Activated CD4-positive, alpha-beta memory T cell treated with anti-CD3 and anti-CD28 coated beads for 36 hours (primary cell): Measurements from ENCODE around the gene RWDD2A. TPM values are rescaled to one million over a fixed set of nuclear protein-coding genes. Genes with fewer than 3 reads are reported as not detected.

ENCODE experiments used
- CTCF ChIA-PET: fragments of 350-600 bp; sonication (Branson Sonifier 250); formaldehyde crosslinking; loops from one replicate; lab custom pipeline; 2021; ENCODE audit warnings: antibody characterized with exemption, inconsistent platforms; lab: Charles Lee
- POLR2A ChIA-PET: fragments of 350-600 bp; sonication (Branson Sonifier 250); formaldehyde crosslinking; loops from one replicate; lab custom pipeline; 2021; ENCODE audit warnings: antibody characterized with exemption; lab: Charles Lee
- DNase-seq: peaks from one replicate; pipeline ENCODE4 v3.0.0-alpha.2; 2020
- H3K27ac Mint-ChIP-seq: one replicate; pipeline ENCODE4 v1.8.0; 2021; ENCODE audit warnings: mixed read lengths
- H3K27me3 Mint-ChIP-seq: one replicate; pipeline ENCODE4 v1.8.0; 2021; ENCODE audit warnings: mixed read lengths
- H3K36me3 Mint-ChIP-seq: one replicate; pipeline ENCODE4 v1.8.0; 2021; ENCODE audit warnings: mixed read lengths
- H3K4me1 Mint-ChIP-seq: one replicate; pipeline ENCODE4 v1.8.0; 2021; ENCODE audit warnings: low read depth, mixed read lengths
- H3K4me3 Mint-ChIP-seq: one replicate; pipeline ENCODE4 v1.8.0; 2021; ENCODE audit warnings: mild to moderate bottlenecking, mixed read lengths
- H3K9me3 Mint-ChIP-seq: one replicate; pipeline ENCODE4 v1.8.0; 2021; ENCODE audit warnings: mixed read lengths
- intact Hi-C: fragments of 100-400 bp; cut with micrococcal nuclease; formaldehyde crosslinking; loops from one replicate; pipeline ENCODE4 v1.15.1; 2023
- total RNA-seq, 2 experiments: library from RNA; stranded (reverse); gene quantifications; one replicate each; pipeline ENCODE4 v1.2.3, GENCODE V29; 2021

Gene RWDD2A
- 1 to 10 TPM; 2.6 TPM for total RNA-seq

DNA sequence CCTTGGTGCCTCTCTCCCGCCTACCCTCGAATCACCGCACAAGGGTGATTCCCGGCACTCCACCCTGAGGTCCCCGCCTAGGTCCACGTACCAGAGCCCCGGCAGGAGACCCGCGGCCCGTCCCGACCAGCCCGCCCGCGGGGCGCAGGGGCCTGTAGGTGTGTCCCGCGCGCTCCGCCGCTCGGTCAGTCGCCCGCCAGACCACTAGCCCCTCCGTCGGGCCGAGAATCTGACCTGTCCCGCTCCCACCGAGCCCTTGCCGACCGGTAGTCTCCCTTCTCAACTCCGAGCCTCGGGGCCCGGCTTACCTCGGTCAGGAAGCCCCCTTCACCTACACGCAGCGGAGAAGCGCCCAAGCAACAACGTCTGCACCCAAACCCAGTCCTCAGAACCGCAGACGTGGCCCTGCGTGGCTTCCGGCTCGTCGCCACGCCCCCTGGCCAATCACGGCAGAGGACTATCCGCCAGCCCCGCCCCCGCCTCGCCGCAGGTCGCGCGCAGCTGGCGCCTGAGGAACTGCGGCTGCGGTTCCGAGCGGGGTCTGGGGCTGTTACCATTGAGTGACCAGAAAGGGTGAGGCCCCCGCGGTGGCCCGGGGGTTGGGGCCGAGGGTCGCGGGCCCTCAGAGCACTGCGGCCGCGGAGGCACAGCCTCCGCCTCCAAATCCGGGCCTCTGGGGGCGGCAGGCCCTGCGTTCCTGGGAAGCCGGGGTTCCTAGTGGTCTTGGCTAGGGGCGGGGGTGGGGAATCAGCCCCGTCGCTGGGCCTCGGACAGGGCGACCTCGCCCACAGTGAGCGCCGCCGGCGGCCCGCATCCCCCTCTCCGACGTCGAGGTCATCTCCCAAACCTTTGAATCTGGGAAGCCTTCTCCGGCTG, at the start of gene RWDD2A, which contains the start of gene PGM3:
RWDD2A (plus strand) TSS at position 487 of the 876 bp plus-strand sequence. CDS start 1,095 bp downstream, outside the sequence.
PGM3 (minus strand) TSS at position 395 of the 876 bp plus-strand sequence. CDS start 2,253 bp downstream, outside the sequence.
- H3K27ac Mint-ChIP-seq = peak within 1 kb of the TSS; percentile 92
- no peaks in the 10 kb centered on the region for H3K9me3 Mint-ChIP-seq
- intact Hi-C loops = loop anchor here (1.0 to 5.0 kb wide), 4 partner anchors 22 to 1034 kb away; partner anchors contain the start of genes CEP162, DOP1A and IBTK
- peaks cover 44% of the 10 kb centered on the region for H3K4me1 Mint-ChIP-seq
- peak within 1 kb of the TSS; percentile 95 for H3K4me3 Mint-ChIP-seq
- H3K27me3 Mint-ChIP-seq = no peaks in the 10 kb centered on the region
- ChIA-PET POLR2A (interaction anchor here (0.6 to 1.1 kb wide), 3 partner anchors 123 to 128 kb away, joined by 4 to 7 read pairs (median 5); partner anchors contain the start of genes DOP1A and UBE3D), CTCF (interaction anchor here (1.0 to 3.5 kb wide), 3 partner anchors 22 to 343 kb away, joined by 3 to 31 read pairs (median 6); partner anchors contain the start of genes DOP1A and UBE3D)
- peaks cover 18% of the 10 kb centered on the region for H3K36me3 Mint-ChIP-seq
- DNase-seq = peak; percentile 93

DNA sequence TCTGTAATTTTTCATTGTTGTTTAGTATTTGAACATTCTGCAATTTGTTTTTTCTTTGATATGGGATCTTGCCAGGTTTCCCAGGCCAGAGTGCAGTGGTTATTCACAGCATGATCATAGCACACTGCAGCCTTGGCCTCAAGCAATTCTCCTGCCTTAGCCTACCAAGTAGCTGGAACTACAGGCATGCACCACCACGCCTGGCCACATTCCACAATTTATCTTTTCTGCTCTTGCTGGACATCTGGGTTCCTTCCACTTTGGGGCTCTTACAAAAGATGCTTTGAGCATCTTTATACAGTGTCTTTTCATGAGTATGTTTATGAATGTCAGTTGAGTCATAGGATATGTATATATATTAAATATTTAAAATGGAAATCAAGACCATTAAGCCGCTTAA, 42.0 kb upstream of the RWDD2A start:
- H3K4me3 Mint-ChIP-seq = no peak overlapping the region
- ChIA-PET CTCF (no interaction called here), POLR2A (no interaction called here)
- H3K27me3 Mint-ChIP-seq = no peaks in the 10 kb centered on the region
- H3K9me3 Mint-ChIP-seq = no peaks in the 10 kb centered on the region
- H3K36me3 Mint-ChIP-seq = peaks cover 15% of the 10 kb centered on the region
- H3K4me1 Mint-ChIP-seq = no peaks in the 10 kb centered on the region
- no peak overlapping the region for H3K27ac Mint-ChIP-seq
- DNase-seq = no peak
- intact Hi-C loops = no loop called here

- ChIA-PET CTCF (no interaction called here), POLR2A (no interaction called here)
- no peaks in the 10 kb centered on the region for H3K9me3 Mint-ChIP-seq
- no peak overlapping the region for H3K4me3 Mint-ChIP-seq
- peaks cover 19% of the 10 kb centered on the region for H3K36me3 Mint-ChIP-seq
- no peak for DNase-seq
- H3K27me3 Mint-ChIP-seq = no peaks in the 10 kb centered on the region
- H3K4me1 Mint-ChIP-seq = no peaks in the 10 kb centered on the region
- intact Hi-C loops = no loop called here
- H3K27ac Mint-ChIP-seq = no peak overlapping the region
Measured at GRCh38 chr6:83152913-83153312, 40.2 kb upstream of the RWDD2A start.

DNA sequence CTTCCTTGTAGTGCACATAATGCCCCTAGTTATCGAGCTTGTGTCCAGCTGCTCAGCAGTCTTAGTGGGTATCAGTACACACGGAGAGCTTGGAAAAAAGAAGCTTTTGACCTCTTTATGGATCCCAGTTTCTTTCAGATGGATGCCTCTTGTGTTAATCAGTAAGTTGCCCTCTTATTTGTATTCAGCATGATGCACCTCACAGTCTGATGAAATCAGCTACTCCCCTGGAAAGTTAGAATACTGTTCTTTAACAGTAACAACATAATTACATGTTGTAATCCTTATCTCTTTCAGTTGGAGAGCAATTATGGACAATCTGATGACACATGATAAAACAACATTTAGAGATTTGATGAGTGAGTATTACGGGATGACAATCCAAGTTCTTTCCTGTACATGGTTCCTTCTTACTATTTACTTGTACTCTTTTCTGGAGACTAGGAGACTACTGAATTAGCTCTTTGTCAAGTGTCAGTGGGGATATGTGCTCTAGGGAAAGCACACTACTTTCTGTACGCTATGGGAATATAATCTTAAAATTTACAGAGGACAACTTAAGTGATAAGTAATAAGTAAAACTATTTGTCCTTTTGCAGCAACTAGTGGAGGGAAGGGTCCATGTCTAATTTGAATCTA, 39.2 kb upstream of the RWDD2A start:
- no peaks in the 10 kb centered on the region for H3K9me3 Mint-ChIP-seq
- H3K27me3 Mint-ChIP-seq = no peaks in the 10 kb centered on the region
- no peak for DNase-seq
- ChIA-PET CTCF (no interaction called here), POLR2A (no interaction called here)
- H3K4me3 Mint-ChIP-seq = no peak overlapping the region
- no peaks in the 10 kb centered on the region for H3K4me1 Mint-ChIP-seq
- H3K36me3 Mint-ChIP-seq = peaks cover 19% of the 10 kb centered on the region
- intact Hi-C loops = no loop called here
- no peak overlapping the region for H3K27ac Mint-ChIP-seq

DNA sequence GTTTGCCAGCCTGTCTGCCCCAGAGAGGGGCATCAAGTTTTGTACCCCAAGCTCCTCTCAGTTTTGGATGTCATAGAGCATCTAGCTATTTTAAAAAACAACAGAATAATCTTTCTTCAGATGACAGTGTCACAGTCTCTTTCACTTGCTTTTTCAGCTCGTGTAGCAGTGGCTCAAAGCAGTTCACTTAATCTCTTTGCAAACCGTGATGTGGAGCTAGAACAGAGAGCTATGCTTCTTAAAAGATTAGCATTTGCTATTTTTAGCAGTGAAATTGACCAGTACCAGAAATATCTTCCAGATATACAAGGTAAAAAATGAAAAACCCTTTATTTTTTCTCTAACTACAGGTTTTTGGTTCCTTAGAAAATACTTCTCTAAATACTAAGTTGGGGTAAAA, 37.4 kb upstream of the RWDD2A start:
- ChIA-PET CTCF (no interaction called here), POLR2A (no interaction called here)
- Mint-ChIP-seq H3K36me3 (peaks cover 19% of the 10 kb centered on the region), H3K27ac (no peak overlapping the region), H3K4me1 (no peaks in the 10 kb centered on the region), H3K4me3 (no peak overlapping the region), H3K27me3 (no peaks in the 10 kb centered on the region), H3K9me3 (no peaks in the 10 kb centered on the region)
- DNase-seq = no peak
- intact Hi-C loops = no loop called here

DNA sequence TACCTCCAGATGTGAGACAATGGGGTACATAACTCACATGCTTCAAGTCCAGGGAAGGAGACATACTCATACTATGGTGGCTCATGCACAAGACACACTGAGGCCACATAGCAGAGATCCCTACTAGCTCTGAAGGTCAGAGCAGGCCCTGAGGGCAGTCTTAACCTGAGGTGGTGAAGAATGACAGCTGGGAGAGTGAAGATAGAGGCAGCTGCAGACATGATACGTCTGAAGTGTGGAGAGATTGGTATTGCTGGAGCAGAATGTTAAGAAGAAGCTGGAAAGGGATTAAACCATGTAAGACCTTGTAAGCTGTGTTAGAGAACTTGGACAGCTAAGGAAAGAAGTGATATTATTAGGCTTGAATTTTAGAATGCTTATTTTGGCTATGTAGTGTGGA, 33.0 kb upstream of the RWDD2A start:
- no peaks in the 10 kb centered on the region for H3K27me3 Mint-ChIP-seq
- H3K27ac Mint-ChIP-seq = no peak overlapping the region
- DNase-seq = no peak
- no peaks in the 10 kb centered on the region for H3K4me1 Mint-ChIP-seq
- no peaks in the 10 kb centered on the region for H3K9me3 Mint-ChIP-seq
- peaks cover 23% of the 10 kb centered on the region for H3K36me3 Mint-ChIP-seq
- intact Hi-C loops = no loop called here
- POLR2A ChIA-PET = no interaction called here
- CTCF ChIA-PET = interaction anchor here (1.0 kb wide), 1 partner anchor 93 kb away, joined by 3 read pairs; the partner anchor contains the start of gene DOP1A
- H3K4me3 Mint-ChIP-seq = no peak overlapping the region

GRCh38 chr6:83167726-83168278, 25.4 kb upstream of the RWDD2A start:
- ChIA-PET CTCF (interaction anchor here (0.9 to 1.2 kb wide), 2 partner anchors 47 to 100 kb away, joined by 4 to 5 read pairs; partner anchors contain the start of gene DOP1A), POLR2A (no interaction called here)
- H3K4me3 Mint-ChIP-seq = no peak overlapping the region
- H3K4me1 Mint-ChIP-seq = no peaks in the 10 kb centered on the region
- intact Hi-C loops = no loop called here
- H3K36me3 Mint-ChIP-seq = peaks cover 44% of the 10 kb centered on the region
- H3K27ac Mint-ChIP-seq = no peak overlapping the region
- no peaks in the 10 kb centered on the region for H3K27me3 Mint-ChIP-seq
- H3K9me3 Mint-ChIP-seq = no peaks in the 10 kb centered on the region
- DNase-seq = no peak

- H3K4me3 Mint-ChIP-seq = no peak overlapping the region
- H3K9me3 Mint-ChIP-seq = no peaks in the 10 kb centered on the region
- ChIA-PET CTCF (interaction anchor here (1.2 to 3.4 kb wide), 2 partner anchors 101 to 102 kb away, joined by 5 to 14 read pairs; partner anchors contain the start of genes DOP1A and UBE3D), POLR2A (no interaction called here)
- H3K36me3 Mint-ChIP-seq = peaks cover 51% of the 10 kb centered on the region
- H3K4me1 Mint-ChIP-seq = no peaks in the 10 kb centered on the region
- no peak overlapping the region for H3K27ac Mint-ChIP-seq
- no peak for DNase-seq
- H3K27me3 Mint-ChIP-seq = no peaks in the 10 kb centered on the region
- intact Hi-C loops = no loop called here
Measured at GRCh38 chr6:83168556-83168955, 24.6 kb upstream of the RWDD2A start.

GRCh38 chr6:83169106-83169505, 24.1 kb upstream of the RWDD2A start:
- no peak overlapping the region for H3K4me3 Mint-ChIP-seq
- POLR2A ChIA-PET = no interaction called here
- no peaks in the 10 kb centered on the region for H3K4me1 Mint-ChIP-seq
- no peaks in the 10 kb centered on the region for H3K27me3 Mint-ChIP-seq
- H3K9me3 Mint-ChIP-seq = no peaks in the 10 kb centered on the region
- no peak for DNase-seq
- no peak overlapping the region for H3K27ac Mint-ChIP-seq
- CTCF ChIA-PET = interaction anchor here (3.4 kb wide), 1 partner anchor 103 kb away, joined by 14 read pairs; the partner anchor contains the start of genes DOP1A and UBE3D
- peaks cover 50% of the 10 kb centered on the region for H3K36me3 Mint-ChIP-seq
- intact Hi-C loops = no loop called here

DNA sequence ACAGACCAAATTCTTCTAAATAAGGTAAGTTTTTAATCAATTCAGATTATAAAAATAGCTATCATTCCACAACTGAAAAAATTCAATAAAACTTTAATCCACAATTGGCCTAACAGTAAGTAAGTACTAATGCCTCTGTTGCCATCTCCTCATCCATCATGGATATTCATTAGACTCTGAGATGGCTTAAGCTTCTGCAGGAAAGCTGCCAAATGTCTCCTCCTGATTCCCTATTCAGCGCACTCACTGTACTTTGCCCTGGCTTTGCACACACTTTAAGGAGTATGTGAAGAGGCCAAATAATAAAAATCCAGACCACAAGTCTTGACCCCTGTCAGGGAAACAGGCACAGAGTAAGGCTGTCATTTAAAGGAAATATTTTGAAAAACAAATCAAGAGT, 23.6 kb upstream of the RWDD2A start:
- Mint-ChIP-seq H3K27me3 (no peaks in the 10 kb centered on the region), H3K27ac (no peak overlapping the region), H3K4me1 (no peaks in the 10 kb centered on the region), H3K9me3 (no peaks in the 10 kb centered on the region), H3K36me3 (peaks cover 51% of the 10 kb centered on the region), H3K4me3 (no peak overlapping the region)
- intact Hi-C loops = no loop called here
- ChIA-PET POLR2A (no interaction called here), CTCF (interaction anchor here (3.4 kb wide), 1 partner anchor 103 kb away, joined by 14 read pairs; the partner anchor contains the start of genes DOP1A and UBE3D)
- no peak for DNase-seq

GRCh38 chr6:83176246-83176645, 16.9 kb upstream of the RWDD2A start:
- peaks cover 41% of the 10 kb centered on the region for H3K36me3 Mint-ChIP-seq
- no peak overlapping the region for H3K4me3 Mint-ChIP-seq
- DNase-seq = no peak
- no peaks in the 10 kb centered on the region for H3K27me3 Mint-ChIP-seq
- intact Hi-C loops = no loop called here
- H3K9me3 Mint-ChIP-seq = no peaks in the 10 kb centered on the region
- H3K27ac Mint-ChIP-seq = no peak overlapping the region
- H3K4me1 Mint-ChIP-seq = no peaks in the 10 kb centered on the region
- ChIA-PET CTCF (no interaction called here), POLR2A (no interaction called here)
